GM18499 (cell line): Measurements from ENCODE around the gene UBE2E2.

Source experiments
- ATAC-seq: cut with Tn5 transposase; IDR thresholded peaks from one replicate; pipeline ENCODE4 v1.9.1; 2021; ENCODE audit warnings: moderate number of reproducible peaks; ENCODE audit not compliant: insufficient read depth, unreplicated experiment

Gene UBE2E2

GRCh38 chr3:23238156-23238555, 35.0 kb downstream of the UBE2E2 start:
- no peak for ATAC-seq

- no peak for ATAC-seq
Observed at GRCh38 chr3:23238578-23238977, 35.5 kb downstream of the UBE2E2 start.

GRCh38 chr3:23239211-23240068, 36.3 kb downstream of the UBE2E2 start:
- no peak for ATAC-seq

GRCh38 chr3:23240171-23240785, 37.2 kb downstream of the UBE2E2 start:
- no peak for ATAC-seq

GRCh38 chr3:23241256-23241655, 38.1 kb downstream of the UBE2E2 start:
- no peak for ATAC-seq

GRCh38 chr3:23242106-23242505, 39.0 kb downstream of the UBE2E2 start:
- no peak for ATAC-seq

GRCh38 chr3:23244324-23245041, 41.4 kb downstream of the UBE2E2 start:
- ATAC-seq, result no peak

GRCh38 chr3:23246651-23247050, 43.5 kb downstream of the UBE2E2 start:
- ATAC-seq, result no peak

- no peak for ATAC-seq
Observed at GRCh38 chr3:23248594-23249131, 45.5 kb downstream of the UBE2E2 start.

GRCh38 chr3:23249961-23250360, 46.8 kb downstream of the UBE2E2 start:
- no peak for ATAC-seq

GRCh38 chr3:23252122-23252521, 49.0 kb downstream of the UBE2E2 start:
- ATAC-seq, result no peak

GRCh38 chr3:23253214-23253613, 50.1 kb downstream of the UBE2E2 start:
- peak; percentile 86 for ATAC-seq

GRCh38 chr3:23254282-23254681, 51.2 kb downstream of the UBE2E2 start:
- ATAC-seq, result no peak

- no peak for ATAC-seq
Observed at GRCh38 chr3:23254835-23255234, 51.7 kb downstream of the UBE2E2 start.

GRCh38 chr3:23256741-23257435, 53.8 kb downstream of the UBE2E2 start:
- ATAC-seq, result no peak

- no peak for ATAC-seq
Observed at GRCh38 chr3:23258110-23258509, 55.0 kb downstream of the UBE2E2 start.

GRCh38 chr3:23259515-23259914, 56.4 kb downstream of the UBE2E2 start:
- no peak for ATAC-seq

- ATAC-seq, result no peak
Observed at GRCh38 chr3:23262766-23263165, 59.6 kb downstream of the UBE2E2 start.

GRCh38 chr3:23263796-23264195, 60.7 kb downstream of the UBE2E2 start:
- ATAC-seq, result no peak

GRCh38 chr3:23264413-23264812, 61.3 kb downstream of the UBE2E2 start:
- ATAC-seq, result no peak
